RWPE2 (cell line): ENCODE measurements around the gene IGLON5.

Experiments used
- ATAC-seq: fragments of 200-7000 bp; cut with Tn5 transposase; 3 replicates; pipeline ENCODE4 v1.9.1; 2021; ENCODE audit warnings: low read depth
- DNase-seq: peaks from one replicate; pipeline ENCODE4 v3.0.0-alpha.2; 2020; ENCODE audit warnings: low spot score
- H3K27ac ChIP-seq: fragments of 450-650 bp; 2 replicates; pipeline ENCODE4 v1.5.1; 2017; ENCODE audit warnings: mild to moderate bottlenecking; ENCODE audit not compliant: poor library complexity, severe bottlenecking
- H3K27me3 ChIP-seq: fragments of 250-450 bp; sonication (Bioruptor Pico); 2 replicates; pipeline ENCODE4 v1.5.1; 2021; ENCODE audit warnings: mild to moderate bottlenecking, moderate library complexity; ENCODE audit not compliant: insufficient read depth, poor library complexity, severe bottlenecking
- H3K36me3 ChIP-seq: fragments of 250-450 bp; sonication (Bioruptor Pico); 2 replicates; pipeline ENCODE4 v1.5.1; 2020; ENCODE audit warnings: low read depth, mild to moderate bottlenecking, moderate library complexity
- H3K4me1 ChIP-seq: fragments of 250-450 bp; sonication (Bioruptor Pico); 2 replicates; pipeline ENCODE4 v1.5.1; 2021; ENCODE audit warnings: mild to moderate bottlenecking, moderate library complexity; ENCODE audit not compliant: insufficient read depth, poor library complexity, severe bottlenecking
- H3K4me3 ChIP-seq: fragments of 250-450 bp; sonication (Bioruptor Pico); 2 replicates; pipeline ENCODE4 v1.5.1; 2021; ENCODE audit warnings: mild to moderate bottlenecking, moderate library complexity; ENCODE audit not compliant: severe bottlenecking
- H3K9me3 ChIP-seq: fragments of 250-450 bp; sonication (Bioruptor Pico); 2 replicates; pipeline ENCODE4 v1.5.1; 2021; ENCODE audit warnings: mild to moderate bottlenecking, moderate library complexity; ENCODE audit not compliant: severe bottlenecking
- CTCF ChIP-seq: fragments of 450-650 bp; IDR thresholded peaks from one replicate; pipeline ENCODE4 v1.5.1; 2017; ENCODE audit warnings: mild to moderate bottlenecking, moderate library complexity; ENCODE audit not compliant: poor library complexity, severe bottlenecking

The IGLON5 gene

GRCh38 chr19:51341066-51341465, 29.6 kb downstream of the IGLON5 start:
- H3K27me3 ChIP-seq: no peaks in the 10 kb centered on the region
- no peak for ATAC-seq
- H3K36me3 ChIP-seq: no peaks in the 10 kb centered on the region; the same call in 1 of the 2 replicates
- H3K4me3 ChIP-seq: no peak overlapping the region
- H3K9me3 ChIP-seq: no peaks in the 10 kb centered on the region
- no peaks in the 10 kb centered on the region for H3K4me1 ChIP-seq
- no peak for TF ChIP-seq CTCF
- no peak for DNase-seq
- no peak overlapping the region for H3K27ac ChIP-seq

- no peak for TF ChIP-seq CTCF
- ATAC-seq (no peak), DNase-seq (no peak)
- H3K27me3 ChIP-seq: no peaks in the 10 kb centered on the region
- H3K9me3 ChIP-seq: no peaks in the 10 kb centered on the region
- no peaks in the 10 kb centered on the region for H3K4me1 ChIP-seq
- no peak within 1 kb of the TSS for H3K27ac ChIP-seq
- H3K36me3 ChIP-seq: peaks cover 8% of the 10 kb centered on the region; the same call in 1 of the 2 replicates
- H3K4me3 ChIP-seq: no peak within 1 kb of the TSS
Measured at GRCh38 chr19:51341976-51342580, 30.6 kb downstream of the IGLON5 start, which contains the start of gene VSIG10L. Gene VSIG10L, minus strand, starts transcription at chr19:51342139. Its CDS starts 15 bp downstream, at chr19:51342124.

GRCh38 chr19:51342631-51343569, 31.5 kb downstream of the IGLON5 start:
- Histone ChIP-seq H3K27me3 (no peaks in the 10 kb centered on the region), H3K4me1 (no peaks in the 10 kb centered on the region), H3K36me3 (peaks cover 15% of the 10 kb centered on the region), H3K4me3 (no peak overlapping the region), H3K27ac (no peak overlapping the region), H3K9me3 (no peaks in the 10 kb centered on the region)
- ATAC-seq (no peak), DNase-seq (no peak)
- no peak for TF ChIP-seq CTCF

GRCh38 chr19:51345076-51345620, 33.7 kb downstream of the IGLON5 start:
- no peaks in the 10 kb centered on the region for H3K27me3 ChIP-seq
- DNase-seq (no peak), ATAC-seq (no peak)
- H3K4me1 ChIP-seq: peaks cover under 1% of the 10 kb centered on the region
- no peak overlapping the region for H3K4me3 ChIP-seq
- peaks cover 33% of the 10 kb centered on the region for H3K36me3 ChIP-seq
- no peak for TF ChIP-seq CTCF
- no peak overlapping the region for H3K27ac ChIP-seq
- H3K9me3 ChIP-seq: no peaks in the 10 kb centered on the region
